ENCODE measurements around the gene TCF25.

The TCF25 gene

DNA sequence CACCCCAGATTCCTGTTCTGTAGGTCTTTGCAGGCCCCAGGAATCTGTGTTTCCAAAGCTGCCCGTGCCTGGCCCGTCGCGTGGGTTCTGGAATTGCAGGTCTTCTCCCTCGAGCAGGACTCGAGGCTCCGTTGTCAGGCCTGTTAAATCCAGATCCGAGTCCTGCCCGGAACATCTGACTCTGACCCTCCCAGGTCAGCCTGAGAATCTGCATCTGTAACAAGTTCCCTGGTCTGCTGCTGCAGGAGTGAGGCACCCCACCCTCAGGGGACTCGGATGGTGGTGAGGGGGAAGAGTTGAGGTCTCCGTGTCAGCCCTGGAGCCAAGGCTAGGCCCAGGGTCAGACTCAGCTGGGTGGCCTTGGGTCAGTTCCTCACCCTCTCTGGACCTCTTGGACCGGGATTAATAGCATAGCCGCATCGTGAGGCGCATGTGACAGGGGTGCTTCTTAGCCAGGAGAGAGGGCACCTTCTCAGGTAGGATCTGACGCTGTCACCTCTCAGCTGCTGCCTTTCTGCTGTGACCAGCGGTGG lies 36.3 kb upstream of the TCF25 start:
- H3K4me1 ChIP-seq (ENCODE audit: control insufficient read depth in 1 of 2, insufficient read depth in 1 of 2, low read depth in 1 of 2, low read length in 1 of 2) = peaks cover 21 to 22% of the 10 kb centered on the region in 2 experiments
- peaks cover 1% of the 10 kb centered on the region for H3K27me3 ChIP-seq
- H3K36me3 ChIP-seq = no peaks in the 10 kb centered on the region
- TF ChIP-seq, protein P1, sequence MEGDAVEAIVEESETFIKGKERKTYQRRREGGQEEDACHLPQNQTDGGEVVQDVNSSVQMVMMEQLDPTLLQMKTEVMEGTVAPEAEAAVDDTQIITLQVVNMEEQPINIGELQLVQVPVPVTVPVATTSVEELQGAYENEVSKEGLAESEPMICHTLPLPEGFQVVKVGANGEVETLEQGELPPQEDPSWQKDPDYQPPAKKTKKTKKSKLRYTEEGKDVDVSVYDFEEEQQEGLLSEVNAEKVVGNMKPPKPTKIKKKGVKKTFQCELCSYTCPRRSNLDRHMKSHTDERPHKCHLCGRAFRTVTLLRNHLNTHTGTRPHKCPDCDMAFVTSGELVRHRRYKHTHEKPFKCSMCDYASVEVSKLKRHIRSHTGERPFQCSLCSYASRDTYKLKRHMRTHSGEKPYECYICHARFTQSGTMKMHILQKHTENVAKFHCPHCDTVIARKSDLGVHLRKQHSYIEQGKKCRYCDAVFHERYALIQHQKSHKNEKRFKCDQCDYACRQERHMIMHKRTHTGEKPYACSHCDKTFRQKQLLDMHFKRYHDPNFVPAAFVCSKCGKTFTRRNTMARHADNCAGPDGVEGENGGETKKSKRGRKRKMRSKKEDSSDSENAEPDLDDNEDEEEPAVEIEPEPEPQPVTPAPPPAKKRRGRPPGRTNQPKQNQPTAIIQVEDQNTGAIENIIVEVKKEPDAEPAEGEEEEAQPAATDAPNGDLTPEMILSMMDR (IDR thresholded peaks at IDR 0.05) = no peak
- H3K4me3 ChIP-seq (ENCODE audit: low read depth in 1 of 2, low read length in 1 of 2) = peak overlapping the region; percentile 31 to 44
- H3K27ac ChIP-seq = peak overlapping the region; percentile 61
- H3K9me3 ChIP-seq = no peaks in the 10 kb centered on the region

DNA sequence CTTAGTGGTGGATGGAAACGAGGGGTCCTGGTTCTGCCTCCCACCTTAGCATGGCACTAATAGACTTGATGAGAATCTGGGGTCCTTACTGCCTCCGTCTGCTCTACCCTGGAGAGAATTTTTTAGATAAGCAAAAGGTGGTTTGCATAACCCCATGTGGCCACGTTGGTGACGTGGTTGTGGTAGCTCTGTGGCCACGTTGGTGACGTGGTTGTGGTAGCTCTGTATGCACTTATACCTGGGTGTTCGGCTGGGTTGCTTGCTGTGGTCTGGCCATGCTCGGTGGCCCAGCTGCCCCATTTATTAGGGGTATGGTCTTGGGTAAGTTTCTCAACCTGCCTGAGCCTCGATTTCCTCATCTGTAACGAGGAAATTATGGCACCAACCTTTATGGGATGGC lies 32.1 kb upstream of the TCF25 start:
- peaks cover 24% of the 10 kb centered on the region for H3K27me3 ChIP-seq
- peaks cover 27 to 29% of the 10 kb centered on the region in 2 experiments for H3K4me1 ChIP-seq (ENCODE audit: control insufficient read depth in 1 of 2, insufficient read depth in 1 of 2, low read depth in 1 of 2, low read length in 1 of 2)
- H3K4me3 ChIP-seq (ENCODE audit: low read depth in 1 of 2, low read length in 1 of 2) = no peak overlapping the region
- no peaks in the 10 kb centered on the region for H3K9me3 ChIP-seq
- H3K27ac ChIP-seq = no peak overlapping the region
- TF ChIP-seq, protein P1 (IDR thresholded peaks at IDR 0.05) = no peak
- no peaks in the 10 kb centered on the region for H3K36me3 ChIP-seq

DNA sequence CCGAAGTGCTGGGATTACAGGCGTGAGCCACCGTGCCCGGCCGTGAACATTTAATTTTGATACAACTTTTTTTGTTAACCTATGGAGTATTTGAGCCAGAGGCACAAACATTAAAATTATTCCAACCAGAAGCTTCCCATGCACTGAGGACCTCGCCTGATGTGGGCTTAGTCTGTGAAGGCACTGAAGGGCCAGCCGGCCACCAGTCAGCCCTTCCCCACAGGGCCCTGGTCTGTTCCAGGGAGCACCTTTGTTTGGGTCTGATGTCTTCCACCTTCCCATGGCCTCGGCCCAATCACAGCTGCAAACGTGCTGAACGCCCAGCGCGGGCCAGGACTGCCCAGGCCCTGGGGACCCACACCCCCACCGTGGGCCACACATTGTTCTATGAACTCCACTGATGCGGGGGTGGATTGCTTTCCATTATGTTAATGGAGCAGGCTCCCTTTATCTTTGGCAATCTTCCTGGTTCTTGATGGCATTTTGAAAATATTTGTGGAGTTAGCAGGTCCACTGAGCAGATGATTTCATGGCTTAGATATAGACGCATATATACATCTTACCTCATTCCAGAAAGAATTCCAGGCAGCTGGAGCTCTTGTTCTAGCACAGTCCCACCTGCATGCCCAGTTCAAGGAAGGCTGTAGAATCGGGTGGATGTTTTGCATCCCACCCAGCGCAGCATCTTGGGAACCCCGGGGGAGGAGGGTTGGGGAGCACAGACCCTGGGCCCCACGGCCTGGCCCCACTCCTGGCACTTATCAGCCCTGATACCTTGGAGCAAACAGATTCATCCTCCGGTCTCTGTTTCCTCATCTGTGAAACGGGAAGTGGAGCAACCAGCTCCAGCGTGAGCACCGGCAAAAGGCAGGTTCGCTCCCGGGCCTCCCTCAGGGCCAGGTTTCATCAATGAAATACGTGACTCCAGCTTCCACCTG lies 30.7 kb upstream of the TCF25 start:
- peaks cover 16 to 17% of the 10 kb centered on the region in 2 experiments for H3K4me1 ChIP-seq (ENCODE audit: control insufficient read depth in 1 of 2, insufficient read depth in 1 of 2, low read depth in 1 of 2, low read length in 1 of 2)
- no peak overlapping the region for H3K4me3 ChIP-seq (ENCODE audit: low read depth in 1 of 2, low read length in 1 of 2)
- no peaks in the 10 kb centered on the region for H3K9me3 ChIP-seq
- H3K27me3 ChIP-seq = peaks cover 24% of the 10 kb centered on the region
- no peak overlapping the region for H3K27ac ChIP-seq
- TF ChIP-seq, protein P1 (IDR thresholded peaks at IDR 0.05) = no peak
- H3K36me3 ChIP-seq = no peaks in the 10 kb centered on the region

DNA sequence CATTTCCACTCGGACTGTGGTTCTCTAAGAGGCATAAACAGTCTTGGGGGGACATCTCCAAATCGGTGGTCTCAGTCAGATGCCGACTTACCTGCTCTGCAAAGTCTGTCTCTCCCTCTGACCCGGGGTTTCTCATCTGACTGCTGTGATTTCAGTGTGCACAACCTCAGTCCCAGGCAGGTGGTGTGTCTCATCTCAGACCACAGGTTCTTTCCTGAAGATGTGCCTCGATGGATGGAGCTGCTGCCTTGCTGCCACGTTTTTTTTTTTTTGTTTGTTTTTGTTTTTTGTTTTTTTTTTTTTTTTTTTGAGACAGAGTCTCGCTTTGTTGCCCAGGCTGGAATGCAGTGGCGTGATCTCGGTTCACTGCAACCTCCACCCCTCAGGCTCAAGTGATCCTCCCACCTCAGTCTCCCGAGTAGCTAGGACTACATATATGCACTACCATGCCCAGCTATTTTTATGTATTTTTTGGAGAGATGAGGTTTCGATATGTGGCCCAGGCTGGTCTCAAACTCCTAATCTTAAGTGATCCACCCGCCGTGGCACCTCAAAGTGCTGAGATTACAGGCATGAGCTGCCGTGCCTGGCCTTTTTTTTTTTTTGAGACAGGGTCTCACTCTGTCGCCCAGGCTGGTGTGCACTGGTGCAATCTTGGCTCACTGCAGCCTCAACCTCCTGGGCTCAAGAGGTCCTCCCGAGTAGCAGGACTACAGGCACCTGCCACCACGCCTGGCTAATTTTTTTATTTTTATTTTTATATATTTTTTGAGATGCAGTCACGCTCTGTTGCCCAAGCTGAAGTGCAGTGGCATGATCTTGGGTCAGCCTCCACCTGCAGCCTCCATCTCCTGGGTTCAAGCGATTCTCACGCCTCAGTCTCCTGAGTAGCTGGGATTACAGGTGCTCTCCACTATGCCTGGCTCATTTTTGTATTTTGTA lies 29.7 kb upstream of the TCF25 start:
- no peaks in the 10 kb centered on the region for H3K36me3 ChIP-seq
- H3K27me3 ChIP-seq = peaks cover 24% of the 10 kb centered on the region
- H3K4me1 ChIP-seq (ENCODE audit: control insufficient read depth in 1 of 2, insufficient read depth in 1 of 2, low read depth in 1 of 2, low read length in 1 of 2) = peaks cover 7% of the 10 kb centered on the region in 2 experiments
- no peak overlapping the region for H3K4me3 ChIP-seq (ENCODE audit: low read depth in 1 of 2, low read length in 1 of 2)
- H3K27ac ChIP-seq = no peak overlapping the region
- no peaks in the 10 kb centered on the region for H3K9me3 ChIP-seq
- TF ChIP-seq, protein P1 (IDR thresholded peaks at IDR 0.05) = no peak

DNA sequence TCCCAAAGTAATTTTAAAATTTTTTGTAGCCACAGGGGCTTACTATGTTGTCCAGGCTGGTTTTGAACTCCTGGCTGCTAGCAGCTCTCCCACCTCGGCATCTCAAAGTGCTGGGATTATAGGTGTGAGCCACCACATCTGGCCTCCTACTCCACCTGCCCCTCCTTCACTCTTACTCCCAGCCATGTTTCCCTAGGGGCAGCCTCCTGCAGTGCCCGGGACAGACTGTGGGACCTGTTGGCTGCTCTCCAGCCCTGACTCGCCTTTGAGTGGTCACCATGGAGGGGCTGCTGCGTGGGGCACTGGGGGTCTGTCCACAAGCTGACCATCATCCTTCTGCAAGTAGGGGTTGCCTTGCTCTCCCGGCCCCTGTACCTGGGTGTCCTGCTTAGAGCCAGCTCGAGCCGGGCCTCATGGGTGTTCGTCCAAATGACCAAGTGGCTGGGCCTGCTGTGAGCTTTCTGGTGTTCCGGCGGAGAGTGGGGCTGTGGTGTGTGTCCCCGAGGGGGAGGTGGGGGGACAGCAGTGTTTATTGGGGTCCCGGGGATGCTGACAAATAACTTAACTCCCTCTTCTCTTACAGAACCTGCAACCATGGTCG lies 28.6 kb upstream of the TCF25 start:
- TF ChIP-seq, protein P1 (IDR thresholded peaks at IDR 0.05) = no peak
- no peak overlapping the region for H3K4me3 ChIP-seq (ENCODE audit: low read depth in 1 of 2, low read length in 1 of 2)
- peaks cover 24% of the 10 kb centered on the region for H3K27me3 ChIP-seq
- no peaks in the 10 kb centered on the region for H3K36me3 ChIP-seq
- H3K4me1 ChIP-seq (ENCODE audit: control insufficient read depth in 1 of 2, insufficient read depth in 1 of 2, low read depth in 1 of 2, low read length in 1 of 2) = peaks cover 7% of the 10 kb centered on the region in 2 experiments
- no peak overlapping the region for H3K27ac ChIP-seq
- no peaks in the 10 kb centered on the region for H3K9me3 ChIP-seq

All from neutrophil (primary cell).